Rectal smooth muscle tissue (tissue), 1 donor: ENCODE results near the gene CDK13.

Experiments used
- H3K27ac ChIP-seq: one replicate; pipeline ENCODE4 v1.7.0; 2013; ENCODE audit warnings: low read depth, low read length, inconsistent platforms
- H3K27me3 ChIP-seq: one replicate; pipeline ENCODE4 v1.7.0; 2013; ENCODE audit warnings: low read length; ENCODE audit not compliant: control insufficient read depth, insufficient read depth
- H3K36me3 ChIP-seq: one replicate; pipeline ENCODE4 v1.7.0; 2013; ENCODE audit warnings: low read length; ENCODE audit not compliant: control insufficient read depth, insufficient read depth
- H3K4me1 ChIP-seq: one replicate; pipeline ENCODE4 v1.7.0; 2013; ENCODE audit warnings: low read length; ENCODE audit not compliant: control insufficient read depth, insufficient read depth
- H3K4me3 ChIP-seq: one replicate; pipeline ENCODE4 v1.7.0; 2013; ENCODE audit warnings: low read length
- H3K9ac ChIP-seq: one replicate; pipeline ENCODE4 v1.7.0; 2013; ENCODE audit warnings: low read length

CDK13 gene

DNA sequence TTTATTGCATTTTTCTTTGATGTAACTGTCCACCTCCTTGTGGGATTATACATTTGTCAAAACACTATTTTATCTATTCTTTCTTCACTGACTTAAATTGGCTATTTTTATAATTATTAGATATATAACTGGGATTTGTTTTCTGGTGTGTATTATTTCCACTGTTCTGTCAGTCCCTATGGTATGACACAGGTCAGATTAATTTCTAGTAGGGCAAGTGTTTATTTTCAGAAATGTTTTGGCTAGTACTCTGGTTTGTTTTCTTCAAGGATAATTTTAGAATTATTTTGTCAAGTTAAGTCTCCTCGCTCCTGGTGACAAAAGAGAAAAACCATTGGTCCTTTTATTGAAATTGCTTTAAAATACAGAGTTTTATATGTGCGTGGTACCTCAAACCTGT lies 93.1 kb downstream of the CDK13 start:
- Histone ChIP-seq H3K4me1 (no peaks in the 10 kb centered on the region), H3K27ac (no peak overlapping the region), H3K27me3 (no peaks in the 10 kb centered on the region), H3K36me3 (no peaks in the 10 kb centered on the region), H3K9ac (no peak overlapping the region), H3K4me3 (no peak overlapping the region)

DNA sequence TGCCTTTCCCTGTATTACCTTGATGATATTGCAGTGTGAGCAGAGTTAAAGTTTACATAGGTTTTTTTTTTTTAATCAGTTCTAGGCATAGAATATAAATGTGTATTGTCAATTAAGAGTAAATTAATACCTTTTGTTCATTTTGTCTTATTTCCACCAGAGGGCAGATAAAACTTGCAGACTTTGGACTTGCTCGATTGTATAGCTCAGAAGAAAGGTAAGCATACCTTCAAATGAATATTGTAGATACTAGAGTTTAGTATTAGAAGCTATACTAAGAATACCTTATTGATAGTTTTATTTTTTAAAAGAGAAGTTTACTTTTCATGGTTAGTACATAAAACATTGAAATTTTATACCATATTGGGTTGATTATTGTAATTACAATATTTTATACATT lies 97.6 kb downstream of the CDK13 start:
- Histone ChIP-seq H3K4me1 (no peaks in the 10 kb centered on the region), H3K27ac (no peak overlapping the region), H3K36me3 (no peaks in the 10 kb centered on the region), H3K9ac (no peak overlapping the region), H3K27me3 (no peaks in the 10 kb centered on the region), H3K4me3 (no peak overlapping the region)

DNA sequence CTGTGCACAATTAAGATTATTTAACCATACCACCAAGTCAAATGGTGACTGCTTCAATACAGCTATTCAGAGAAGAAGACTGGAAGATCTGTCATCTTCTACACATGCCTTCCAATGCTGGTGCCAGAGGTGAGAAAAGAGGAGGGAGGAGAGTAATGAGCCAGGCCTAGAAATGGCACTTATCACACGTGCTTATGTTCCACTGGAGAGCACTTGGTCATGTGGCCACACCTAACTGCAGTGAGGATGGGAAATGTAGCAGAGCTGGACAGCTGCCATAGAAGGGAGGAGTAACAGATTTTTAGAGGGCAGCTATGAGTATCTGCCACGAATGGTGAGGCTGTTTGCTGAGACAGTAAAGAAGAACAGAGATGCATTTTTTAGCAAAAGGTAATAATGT lies 107.2 kb downstream of the CDK13 start:
- Histone ChIP-seq H3K4me3 (no peak overlapping the region), H3K4me1 (no peaks in the 10 kb centered on the region), H3K27me3 (no peaks in the 10 kb centered on the region), H3K36me3 (no peaks in the 10 kb centered on the region), H3K27ac (no peak overlapping the region), H3K9ac (no peak overlapping the region)

DNA sequence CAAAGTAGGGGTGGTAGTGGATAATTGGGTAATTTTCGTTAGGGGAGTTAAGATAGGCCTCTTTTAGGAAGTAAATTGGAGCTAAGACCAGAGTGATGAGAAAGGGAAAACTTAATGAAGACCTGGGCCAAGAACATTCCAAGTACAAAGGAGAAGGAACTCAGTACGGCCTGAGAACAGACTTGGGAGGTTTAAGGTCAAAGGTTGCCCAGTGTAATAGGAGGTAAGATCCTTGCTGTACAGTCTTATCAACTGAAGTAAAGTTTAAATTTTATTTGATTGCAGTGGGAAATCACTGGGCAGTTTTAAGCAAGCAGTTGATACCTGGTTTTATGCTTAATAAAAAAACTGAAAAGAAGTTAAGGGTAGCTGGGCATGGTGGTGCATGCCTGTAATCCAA lies 108.0 kb downstream of the CDK13 start:
- Histone ChIP-seq H3K27me3 (no peaks in the 10 kb centered on the region), H3K27ac (no peak overlapping the region), H3K9ac (no peak overlapping the region), H3K4me1 (no peaks in the 10 kb centered on the region), H3K36me3 (no peaks in the 10 kb centered on the region), H3K4me3 (no peak overlapping the region)

DNA sequence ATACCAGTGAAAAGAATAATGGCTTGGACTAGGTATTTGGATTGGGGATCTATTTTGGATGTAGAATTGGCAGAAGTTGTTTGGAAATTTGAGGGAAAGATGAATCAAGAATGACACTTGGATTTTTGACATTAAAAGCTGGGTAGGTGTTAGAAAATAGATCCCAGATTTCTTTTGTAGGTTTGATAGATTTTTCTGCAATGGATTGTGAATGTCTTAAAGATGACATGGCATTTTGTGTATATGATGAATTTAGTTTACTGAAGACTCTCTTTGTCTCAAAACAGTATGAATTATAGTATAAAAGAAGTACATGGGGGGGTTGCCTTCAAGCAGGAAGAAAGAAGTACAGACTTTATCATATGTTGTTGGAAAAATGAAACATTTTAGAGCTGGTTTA lies 108.6 kb downstream of the CDK13 start:
- Histone ChIP-seq H3K4me3 (no peak overlapping the region), H3K4me1 (no peaks in the 10 kb centered on the region), H3K36me3 (no peaks in the 10 kb centered on the region), H3K9ac (no peak overlapping the region), H3K27me3 (no peaks in the 10 kb centered on the region), H3K27ac (no peak overlapping the region)

DNA sequence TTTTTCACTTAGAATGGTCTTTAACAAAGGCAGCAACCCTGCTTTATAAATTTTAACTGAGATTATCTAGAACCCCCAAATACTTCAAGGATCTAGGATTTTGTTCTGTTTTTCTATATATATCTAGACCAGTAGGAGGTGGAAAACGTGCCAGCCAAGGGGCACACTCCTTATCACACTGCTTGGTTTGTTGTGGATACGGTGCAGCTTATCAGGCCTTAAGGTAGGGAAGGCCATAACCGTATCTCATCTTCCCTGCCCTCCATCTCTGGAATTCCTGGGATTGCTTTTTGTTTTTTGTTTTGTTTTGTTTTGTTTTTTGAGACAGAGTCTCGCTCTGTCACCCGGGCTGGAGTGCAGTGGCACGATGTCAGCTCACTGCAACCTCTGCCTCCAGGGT lies 109.0 kb downstream of the CDK13 start:
- H3K4me3 ChIP-seq = no peak overlapping the region
- H3K36me3 ChIP-seq = no peaks in the 10 kb centered on the region
- H3K27ac ChIP-seq = no peak overlapping the region
- H3K4me1 ChIP-seq = no peaks in the 10 kb centered on the region
- H3K27me3 ChIP-seq = no peaks in the 10 kb centered on the region
- no peak overlapping the region for H3K9ac ChIP-seq

DNA sequence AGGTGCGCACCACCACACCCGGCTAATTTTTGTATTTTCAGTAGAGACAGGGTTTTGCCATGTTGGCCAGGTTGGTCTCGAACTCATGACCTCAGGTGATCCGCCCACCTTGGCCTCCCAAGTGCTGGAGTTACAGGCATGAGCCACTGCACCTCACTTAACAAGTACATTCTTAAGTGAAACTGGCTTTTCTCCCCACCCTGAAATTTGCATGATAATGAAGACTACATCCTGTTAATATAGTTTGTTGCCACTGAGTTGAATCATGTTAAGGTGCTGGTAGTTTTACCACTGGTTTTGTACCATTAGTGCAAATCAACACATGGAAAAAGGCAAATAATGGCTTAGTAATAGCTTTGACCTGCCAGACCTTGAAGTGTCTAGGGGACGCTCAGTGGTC lies 122.2 kb downstream of the CDK13 start:
- Histone ChIP-seq H3K9ac (no peak overlapping the region), H3K4me3 (no peak overlapping the region), H3K36me3 (no peaks in the 10 kb centered on the region), H3K27me3 (no peaks in the 10 kb centered on the region), H3K4me1 (no peaks in the 10 kb centered on the region), H3K27ac (no peak overlapping the region)

DNA sequence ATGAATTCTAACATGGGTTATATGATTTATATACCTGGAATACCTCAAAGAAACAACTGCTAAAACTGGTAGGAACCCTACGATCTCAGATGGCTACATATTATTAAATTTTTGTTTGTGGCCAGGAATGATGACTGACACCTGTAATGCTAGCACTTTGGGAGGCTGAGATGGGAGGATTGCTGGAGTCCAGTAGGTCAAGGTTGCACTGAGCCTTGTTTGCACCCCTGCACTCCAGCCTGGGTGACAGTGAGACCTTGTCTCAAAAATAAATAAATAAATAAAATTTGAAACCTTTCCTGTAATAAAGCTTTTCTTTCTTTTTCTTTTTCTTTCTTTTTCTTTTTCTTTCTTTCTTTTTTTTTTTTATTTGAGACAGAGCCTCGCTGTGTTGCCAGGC lies 123.2 kb downstream of the CDK13 start:
- Histone ChIP-seq H3K4me1 (no peaks in the 10 kb centered on the region), H3K36me3 (no peaks in the 10 kb centered on the region), H3K27ac (no peak overlapping the region), H3K4me3 (no peak overlapping the region), H3K27me3 (no peaks in the 10 kb centered on the region), H3K9ac (no peak overlapping the region)

DNA sequence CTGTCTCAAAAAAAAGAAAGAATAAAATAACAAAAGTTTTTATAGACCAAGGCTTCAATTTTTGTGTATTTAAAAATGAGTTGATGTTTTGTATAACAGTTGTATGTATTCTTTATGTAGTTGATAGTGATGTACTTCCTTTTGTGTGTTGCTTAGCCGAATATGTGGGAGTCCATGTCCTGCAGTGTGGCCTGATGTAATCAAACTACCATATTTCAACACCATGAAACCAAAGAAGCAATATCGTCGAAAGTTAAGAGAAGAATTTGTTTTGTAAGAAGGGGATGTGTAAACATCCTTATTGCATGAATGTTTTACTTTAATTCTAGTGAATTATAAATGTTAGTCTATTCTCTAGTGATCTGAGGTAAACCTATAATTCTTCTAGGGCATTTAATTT lies 127.8 kb downstream of the CDK13 start:
- no peaks in the 10 kb centered on the region for H3K27me3 ChIP-seq
- H3K4me1 ChIP-seq = no peaks in the 10 kb centered on the region
- no peak overlapping the region for H3K27ac ChIP-seq
- no peak overlapping the region for H3K4me3 ChIP-seq
- H3K36me3 ChIP-seq = no peaks in the 10 kb centered on the region
- H3K9ac ChIP-seq = no peak overlapping the region

DNA sequence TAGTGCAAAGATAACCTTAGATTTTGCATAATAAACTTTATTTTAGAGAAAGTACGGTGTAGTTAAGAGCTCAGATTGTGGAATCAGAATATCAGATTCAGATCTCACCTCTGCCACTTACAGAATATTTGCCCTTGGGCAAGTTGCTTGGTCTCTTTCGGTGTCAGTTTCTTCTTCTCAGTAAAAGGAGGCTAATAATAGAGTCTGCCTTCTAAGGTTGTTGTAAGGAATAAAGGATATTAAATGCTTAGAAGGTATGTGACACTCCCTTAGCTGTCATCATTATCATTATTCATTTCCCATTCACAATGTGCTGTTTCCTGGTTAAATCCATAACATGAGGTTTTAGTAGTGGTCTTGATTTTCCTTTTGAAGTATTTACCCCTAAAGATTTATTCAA lies 142.1 kb downstream of the CDK13 start:
- Histone ChIP-seq H3K4me1 (no peaks in the 10 kb centered on the region), H3K27ac (no peak overlapping the region), H3K27me3 (no peaks in the 10 kb centered on the region), H3K9ac (no peak overlapping the region), H3K36me3 (peaks cover 20% of the 10 kb centered on the region), H3K4me3 (no peak overlapping the region)

DNA sequence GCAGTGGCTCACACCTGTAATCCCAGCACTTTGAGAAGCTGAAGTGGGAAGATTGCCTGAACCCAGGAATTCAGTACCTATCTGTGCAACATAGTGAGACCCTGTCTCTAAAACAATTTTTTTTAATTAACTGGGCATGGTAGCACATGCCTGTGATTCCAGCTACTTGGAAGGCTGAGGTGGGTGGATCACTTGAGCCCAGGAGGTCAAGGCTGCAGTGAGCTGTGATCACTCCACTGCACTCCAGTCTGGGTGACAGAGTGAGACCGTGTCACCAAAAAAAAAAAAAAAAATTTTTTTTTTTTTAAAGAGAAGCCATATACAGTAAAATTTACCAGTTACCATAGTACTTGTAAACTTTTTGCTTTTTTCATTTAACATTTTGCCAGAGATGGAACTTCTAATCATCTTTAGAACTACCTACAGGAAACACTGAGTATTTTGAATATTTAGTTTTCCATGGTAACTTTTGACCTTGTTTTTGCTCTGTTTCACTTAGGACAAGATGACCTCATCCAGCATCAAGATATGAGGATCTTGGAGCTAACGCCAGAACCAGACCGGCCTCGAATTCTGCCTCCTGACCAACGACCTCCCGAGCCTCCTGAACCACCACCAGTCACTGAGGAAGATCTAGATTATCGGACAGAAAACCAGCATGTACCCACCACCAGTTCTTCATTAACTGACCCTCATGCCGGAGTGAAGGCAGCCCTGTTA lies 143.7 kb downstream of the CDK13 start:
- H3K4me1 ChIP-seq = no peaks in the 10 kb centered on the region
- no peak overlapping the region for H3K27ac ChIP-seq
- H3K27me3 ChIP-seq = no peaks in the 10 kb centered on the region
- H3K4me3 ChIP-seq = no peak overlapping the region
- peaks cover 15% of the 10 kb centered on the region for H3K36me3 ChIP-seq
- no peak overlapping the region for H3K9ac ChIP-seq

DNA sequence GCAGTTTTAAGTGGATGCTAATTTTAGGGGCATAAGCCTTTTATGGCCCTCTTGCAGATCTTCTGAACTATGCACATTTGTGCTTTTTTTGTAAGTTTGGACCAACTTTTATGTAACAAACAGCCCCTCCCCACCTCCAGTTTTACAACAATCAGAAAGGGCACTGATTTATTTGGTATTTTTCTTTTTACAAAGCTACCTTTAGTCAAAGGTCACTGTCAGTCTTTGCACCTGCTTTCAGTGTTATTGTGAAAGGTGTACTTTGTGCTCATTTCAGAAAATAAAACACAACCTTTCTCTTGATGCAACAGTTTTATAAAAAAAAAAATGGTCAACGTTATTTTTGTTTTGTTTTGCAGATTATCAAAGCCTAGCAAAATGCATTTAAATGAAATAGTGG lies 145.2 kb downstream of the CDK13 start:
- H3K4me1 ChIP-seq = no peaks in the 10 kb centered on the region
- H3K27me3 ChIP-seq = no peaks in the 10 kb centered on the region
- H3K9ac ChIP-seq = no peak overlapping the region
- no peak overlapping the region for H3K4me3 ChIP-seq
- H3K27ac ChIP-seq = no peak overlapping the region
- peaks cover 15% of the 10 kb centered on the region for H3K36me3 ChIP-seq

DNA sequence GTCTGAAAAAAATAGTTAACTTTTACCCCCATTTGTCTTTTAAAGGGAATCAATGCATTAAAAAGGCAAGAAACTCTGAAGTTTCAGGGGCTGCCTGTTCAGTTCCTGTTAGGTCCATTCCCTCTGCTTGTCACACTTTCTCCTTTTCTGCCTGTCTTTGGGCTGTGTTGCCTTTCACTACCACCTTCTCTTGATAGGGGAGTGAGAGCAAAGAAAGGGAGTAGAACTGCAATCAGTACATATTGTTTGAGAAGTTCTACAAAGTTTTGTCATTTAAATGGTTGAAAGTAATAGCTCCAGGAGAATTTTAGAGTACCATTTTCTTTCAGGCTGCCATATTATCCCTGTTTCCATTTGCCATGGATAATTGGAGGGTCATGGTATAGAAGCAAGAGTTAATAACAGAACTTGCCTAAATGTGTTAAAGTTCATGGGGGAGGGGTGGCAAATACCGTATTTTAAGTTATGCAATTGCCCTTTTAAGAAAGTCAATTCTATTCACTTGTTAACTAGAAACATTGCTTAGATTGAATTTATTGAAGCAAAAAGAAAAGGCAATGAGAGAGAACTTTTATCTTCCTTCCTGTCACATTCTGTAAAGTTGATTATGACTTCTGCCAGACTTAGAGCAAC lies 145.8 kb downstream of the CDK13 start:
- no peaks in the 10 kb centered on the region for H3K27me3 ChIP-seq
- H3K36me3 ChIP-seq = peaks cover 15% of the 10 kb centered on the region
- no peak overlapping the region for H3K4me3 ChIP-seq
- no peaks in the 10 kb centered on the region for H3K4me1 ChIP-seq
- H3K27ac ChIP-seq = no peak overlapping the region
- no peak overlapping the region for H3K9ac ChIP-seq
